Measurements from ENCODE around the gene CDH23.

GRCh38 chr10:71717551-71717951 is 320.8 kb downstream of the CDH23 start:
- TF ChIP-seq EZH2phosphoT487 (IDR thresholded peaks at IDR 0.05; ENCODE audit: insufficient read depth, low read depth) = no peak
- TF ChIP-seq EZH2 (IDR thresholded peaks at IDR 0.05; ENCODE audit: insufficient read depth, poor library complexity, severe bottlenecking) = no peak

All from GM23248 (cell line).